Heart left ventricle (tissue), 13 donors: ENCODE measurements around the gene MTX1.

Experiments
- POLR2A ChIP-seq, 2 donors: fragments of 450-650 bp; IDR thresholded peaks; one replicate each; pipeline ENCODE4 v1.6.1; 2017; ENCODE audit warnings: antibody characterized with exemption in 2 of 2, mild to moderate bottlenecking in 2 of 2, moderate library complexity in 2 of 2
- TF ChIP-seq, protein P1 (sequence below), 12 donors: fragments of 200-600 bp; sonication (generic) in 4 of 12; IDR thresholded peaks; one replicate each; pipeline versions ENCODE4 v1.5.0 to v1.8.0; 2018 to 2022; ENCODE audit warnings: antibody characterized with exemption in 12 of 12, mild to moderate bottlenecking in 5 of 12
- donor health status: ischemic (EF 13 %, LVEDD 7.1; RV severe dilation, severe dysfunction).
- donor health status: DM: no; HTN: yes; CAD: no.
- donor health status: DM: no; HTN: no; CAD: no.
- donor health status: ischemic (EF 25% LVEDD 6.9; RV normal size, moderate dysfunction).
- donor health status: ischemic (EF 25% LVEDD 5.7; RV mildly dilated, moderate dysfunction).
- donor health status: ischemic (EF 35%, LVEDD 5.7; RV mildly dilated, moderate dysfunction).
- donor health status: nonischemic (EF 11% LVEDD 7.7; RV severe dilation, severe dysfunction).
- donor health status: DM: yes; HTN: yes; CAD: no.
- donor health status: PGD.
- donor health status: ischemic (EF 29% LVEDD 5.4; RV normal size, mild dysfunction).
- donor health status: nonischemic (EF 23%, LVEDD 6.1; RV moderate dilation, normal function).

DNA sequence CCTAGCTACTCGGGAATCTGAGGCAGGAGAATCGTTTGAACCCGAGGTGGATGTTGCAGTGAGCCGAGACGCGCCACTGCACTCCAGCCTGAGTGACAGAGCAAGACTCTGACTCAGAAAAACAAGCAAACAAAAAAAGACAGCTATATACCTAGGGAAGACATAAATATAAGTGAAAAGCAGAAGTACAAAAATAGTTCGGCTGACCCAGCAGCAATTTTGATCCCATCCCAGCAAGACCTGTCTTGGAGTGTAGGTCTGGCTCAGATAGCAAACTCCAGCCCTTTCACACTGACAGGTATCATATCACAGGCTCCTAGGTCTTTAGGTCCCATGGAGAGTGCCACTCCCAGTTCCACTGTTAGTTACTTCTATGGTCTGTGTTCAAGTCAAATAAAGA, 14.6 kb downstream of the MTX1 start:
- TF ChIP-seq, protein P1, sequence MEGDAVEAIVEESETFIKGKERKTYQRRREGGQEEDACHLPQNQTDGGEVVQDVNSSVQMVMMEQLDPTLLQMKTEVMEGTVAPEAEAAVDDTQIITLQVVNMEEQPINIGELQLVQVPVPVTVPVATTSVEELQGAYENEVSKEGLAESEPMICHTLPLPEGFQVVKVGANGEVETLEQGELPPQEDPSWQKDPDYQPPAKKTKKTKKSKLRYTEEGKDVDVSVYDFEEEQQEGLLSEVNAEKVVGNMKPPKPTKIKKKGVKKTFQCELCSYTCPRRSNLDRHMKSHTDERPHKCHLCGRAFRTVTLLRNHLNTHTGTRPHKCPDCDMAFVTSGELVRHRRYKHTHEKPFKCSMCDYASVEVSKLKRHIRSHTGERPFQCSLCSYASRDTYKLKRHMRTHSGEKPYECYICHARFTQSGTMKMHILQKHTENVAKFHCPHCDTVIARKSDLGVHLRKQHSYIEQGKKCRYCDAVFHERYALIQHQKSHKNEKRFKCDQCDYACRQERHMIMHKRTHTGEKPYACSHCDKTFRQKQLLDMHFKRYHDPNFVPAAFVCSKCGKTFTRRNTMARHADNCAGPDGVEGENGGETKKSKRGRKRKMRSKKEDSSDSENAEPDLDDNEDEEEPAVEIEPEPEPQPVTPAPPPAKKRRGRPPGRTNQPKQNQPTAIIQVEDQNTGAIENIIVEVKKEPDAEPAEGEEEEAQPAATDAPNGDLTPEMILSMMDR (IDR thresholded peaks at IDR 0.05), result no peak
- no peak for TF ChIP-seq POLR2A (IDR thresholded peaks at IDR 0.05)
